GM19351 (cell line): Measurements from ENCODE around the gene CDV3.
"Not testable (repeated sequence)": the region's sequence is repeated elsewhere in the genome, so short reads cannot be mapped to it uniquely, and the experiment has no call there.

Experiments used
- ATAC-seq: cut with Tn5 transposase; IDR thresholded peaks from one replicate; pipeline ENCODE4 v1.9.1; 2021; ENCODE audit warnings: mild to moderate bottlenecking, moderate library complexity; ENCODE audit not compliant: unreplicated experiment

CDV3 gene, protein sequence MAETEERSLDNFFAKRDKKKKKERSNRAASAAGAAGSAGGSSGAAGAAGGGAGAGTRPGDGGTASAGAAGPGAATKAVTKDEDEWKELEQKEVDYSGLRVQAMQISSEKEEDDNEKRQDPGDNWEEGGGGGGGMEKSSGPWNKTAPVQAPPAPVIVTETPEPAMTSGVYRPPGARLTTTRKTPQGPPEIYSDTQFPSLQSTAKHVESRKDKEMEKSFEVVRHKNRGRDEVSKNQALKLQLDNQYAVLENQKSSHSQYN

GRCh38 chr3:133573629-133574194 is at the start of gene CDV3:
CDV3 (plus strand) TSS chr3:133573686; CDS start chr3:133574045, 359 bp downstream.
- peak; percentile 18 for ATAC-seq

- ATAC-seq = not testable (repeated sequence)
These were observed 49.7 kb upstream of the CDV3 start for GRCh38 chr3:133523758-133524157.

DNA sequence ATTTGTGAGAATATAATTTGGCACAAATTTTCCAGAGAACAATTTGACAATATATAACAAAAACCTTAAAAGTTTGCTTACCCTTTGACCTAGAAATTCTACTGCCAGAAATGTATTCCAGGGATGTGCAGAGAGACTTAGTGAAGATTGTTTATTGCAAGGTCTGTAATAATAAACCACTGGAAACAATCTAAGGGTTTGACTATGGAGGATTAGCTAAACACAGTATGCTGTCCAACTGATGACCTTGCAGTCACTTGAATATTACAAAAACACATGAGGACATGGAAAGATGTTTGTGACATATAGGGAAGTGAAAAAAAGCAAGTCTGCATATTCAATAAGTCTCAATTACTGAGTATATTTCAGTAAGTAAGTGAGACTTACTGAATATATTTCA is 48.1 kb upstream of the CDV3 start:
- peak; percentile 79 for ATAC-seq

DNA sequence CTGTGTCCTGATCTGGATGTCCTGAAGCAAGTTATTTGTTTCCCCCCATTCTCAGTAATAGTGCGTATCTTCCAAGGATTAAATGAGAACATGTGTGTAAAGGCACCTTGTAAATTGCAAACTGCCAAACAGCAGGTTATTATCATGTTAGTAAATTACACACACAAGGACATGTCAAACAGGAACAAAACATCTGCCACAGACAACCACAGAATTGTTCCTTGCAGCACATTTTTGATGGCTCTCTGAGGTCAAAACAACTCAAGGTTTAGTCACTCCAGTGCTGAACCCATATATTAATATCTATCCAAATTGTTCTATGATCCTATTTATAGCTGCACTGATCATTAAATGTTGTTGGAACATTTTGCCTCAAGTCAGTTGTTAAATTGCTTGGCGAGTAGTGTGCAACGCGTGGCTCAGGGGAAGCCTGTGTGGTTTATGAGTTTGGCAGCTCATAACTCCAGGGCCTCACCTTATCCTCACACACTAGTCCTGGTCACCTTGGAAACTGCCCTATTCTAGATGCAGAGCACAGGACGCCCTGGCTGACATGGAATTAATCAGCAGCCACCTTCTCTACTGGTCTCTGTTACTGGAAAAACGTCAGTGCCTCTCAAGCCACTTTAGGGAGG is 46.3 kb upstream of the CDV3 start:
- no peak for ATAC-seq

DNA sequence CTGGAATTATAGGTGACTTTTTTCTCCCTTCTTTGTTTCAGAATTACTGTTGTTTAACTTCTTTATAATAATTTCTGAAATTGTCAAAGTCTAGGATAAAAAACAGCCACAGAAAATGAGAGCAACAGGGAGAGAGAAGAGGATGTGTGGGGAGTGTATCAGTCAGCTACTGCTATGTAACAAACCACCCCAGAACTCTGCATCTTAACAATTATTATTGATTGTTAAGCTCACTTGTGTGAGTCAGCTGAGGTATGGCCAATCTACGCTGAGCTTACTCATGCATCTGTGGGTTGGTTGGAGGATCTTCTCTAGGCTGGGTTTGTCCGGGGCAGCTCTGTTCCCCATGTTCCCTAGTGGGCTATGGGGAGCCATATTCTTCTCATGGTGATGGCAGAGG is 43.7 kb upstream of the CDV3 start:
- ATAC-seq = no peak

GRCh38 chr3:133531981-133532380 is 41.5 kb upstream of the CDV3 start:
- no peak for ATAC-seq

- ATAC-seq = no peak
These were observed 40.5 kb upstream of the CDV3 start for GRCh38 chr3:133532951-133533350.

DNA sequence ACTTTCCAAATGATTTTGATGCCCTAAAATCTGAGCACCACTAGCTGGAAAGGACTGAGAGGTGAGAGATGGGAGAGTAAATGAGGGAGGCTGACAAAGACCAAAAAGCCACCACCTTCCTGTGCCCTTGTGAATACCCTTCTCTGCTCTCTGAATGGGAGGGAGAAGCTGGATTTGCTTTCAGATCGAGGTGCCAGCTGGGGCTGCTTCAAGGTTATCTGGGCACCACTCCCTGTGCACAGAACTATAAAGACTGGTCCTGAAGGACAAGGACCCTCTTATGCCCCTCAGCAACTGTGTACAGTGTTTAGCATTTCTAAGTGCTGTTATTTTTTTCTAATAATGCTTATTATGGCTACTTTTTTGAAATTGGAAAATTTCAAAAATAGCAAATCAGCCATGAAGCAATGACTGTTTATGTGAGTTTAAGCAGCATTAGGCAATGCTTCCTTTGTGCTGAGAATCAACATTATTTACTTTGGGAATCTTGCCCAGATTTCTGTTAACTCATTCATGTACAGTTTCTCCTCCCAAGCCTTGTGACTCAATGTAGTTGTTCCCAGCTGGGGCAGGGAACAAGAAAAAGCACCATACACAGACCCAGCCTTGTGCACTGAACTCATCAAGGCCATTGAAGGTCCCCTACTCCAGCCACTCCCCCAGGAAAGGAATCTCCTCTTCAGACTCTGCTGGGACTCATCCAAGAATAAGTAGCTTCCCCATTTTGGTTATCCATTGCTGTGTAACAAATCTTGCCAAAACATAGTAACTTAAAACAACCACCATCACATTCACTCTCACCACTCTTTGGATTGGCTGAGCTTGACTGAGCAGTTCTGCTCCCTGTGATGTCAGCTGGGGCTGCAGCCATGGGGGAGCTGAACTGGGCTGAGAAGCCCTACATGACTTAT is 37.3 kb upstream of the CDV3 start:
- no peak for ATAC-seq

- not testable (repeated sequence) for ATAC-seq
These were observed 36.4 kb upstream of the CDV3 start for GRCh38 chr3:133537131-133537530.

- ATAC-seq = no peak
These were observed 35.3 kb upstream of the CDV3 start for GRCh38 chr3:133538154-133538553.

DNA sequence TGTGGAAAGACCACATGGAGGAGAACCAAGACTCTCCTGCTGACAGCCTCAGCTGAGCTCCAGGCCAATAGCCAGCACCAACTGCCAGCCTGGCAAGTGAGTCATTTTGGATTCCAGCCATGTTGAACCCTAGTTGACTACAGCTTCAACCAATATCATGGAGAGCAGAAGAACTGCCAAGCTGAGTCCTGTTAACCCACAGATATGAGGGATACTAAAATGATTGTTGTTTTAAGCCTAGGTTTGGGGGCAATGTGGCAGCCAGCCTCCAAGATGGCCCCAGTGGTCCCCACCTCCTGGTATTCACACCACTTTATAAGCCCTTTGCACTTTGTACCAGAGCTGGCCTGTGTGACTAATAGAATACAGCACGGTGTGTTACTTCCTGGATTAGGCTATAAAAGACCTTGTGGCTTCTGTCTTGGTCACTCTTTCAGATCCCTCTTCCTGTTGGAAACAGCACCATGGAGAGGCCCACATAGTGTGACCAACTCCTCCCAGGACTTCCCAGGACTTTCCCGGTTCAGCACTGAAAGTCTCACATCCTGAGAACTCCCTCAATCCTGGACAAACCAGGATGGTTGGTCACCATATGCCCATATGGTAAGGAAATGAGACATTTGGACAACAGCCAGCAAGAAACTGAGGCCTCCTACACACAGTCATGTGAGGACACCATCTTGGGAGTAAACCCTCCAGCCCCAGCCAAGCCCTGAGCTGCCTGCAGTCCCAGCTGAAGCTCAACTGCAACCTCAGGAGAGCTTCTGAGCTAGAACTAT is 32.4 kb upstream of the CDV3 start:
- ATAC-seq = peak; percentile 88

GRCh38 chr3:133542871-133543270 is 30.6 kb upstream of the CDV3 start:
- ATAC-seq = no peak

- not testable (repeated sequence) for ATAC-seq
These were observed 28.5 kb upstream of the CDV3 start for GRCh38 chr3:133544983-133545382.

DNA sequence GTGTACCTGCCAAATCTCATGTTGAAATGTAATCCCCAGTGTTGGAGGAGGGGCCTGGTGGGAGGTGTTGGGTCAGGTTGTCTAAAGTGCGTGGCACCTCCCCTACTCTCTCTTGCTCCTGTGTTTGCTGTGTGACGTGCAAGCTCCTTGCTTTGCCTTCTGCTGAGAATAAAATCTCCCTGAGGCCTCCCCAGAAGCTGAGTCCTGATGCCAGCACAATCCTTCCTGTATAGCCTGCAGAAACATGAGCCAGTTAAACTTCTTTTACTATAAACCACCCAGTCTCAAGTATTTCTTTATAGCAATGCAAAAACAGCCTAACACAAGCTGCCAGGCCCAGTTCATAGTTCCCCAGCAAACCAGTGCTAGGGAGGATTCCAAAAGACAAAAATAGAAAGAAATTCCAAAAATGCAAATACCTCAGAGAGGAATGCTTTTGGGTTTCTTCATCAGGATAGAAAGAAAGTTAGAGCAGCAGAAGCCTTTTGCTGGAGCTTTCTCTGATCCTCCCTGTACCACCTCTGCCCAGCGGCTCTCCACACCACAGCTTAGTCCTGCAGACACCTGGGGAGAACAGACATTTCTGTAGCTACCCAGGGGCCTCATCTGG is 25.9 kb upstream of the CDV3 start:
- ATAC-seq = no peak

DNA sequence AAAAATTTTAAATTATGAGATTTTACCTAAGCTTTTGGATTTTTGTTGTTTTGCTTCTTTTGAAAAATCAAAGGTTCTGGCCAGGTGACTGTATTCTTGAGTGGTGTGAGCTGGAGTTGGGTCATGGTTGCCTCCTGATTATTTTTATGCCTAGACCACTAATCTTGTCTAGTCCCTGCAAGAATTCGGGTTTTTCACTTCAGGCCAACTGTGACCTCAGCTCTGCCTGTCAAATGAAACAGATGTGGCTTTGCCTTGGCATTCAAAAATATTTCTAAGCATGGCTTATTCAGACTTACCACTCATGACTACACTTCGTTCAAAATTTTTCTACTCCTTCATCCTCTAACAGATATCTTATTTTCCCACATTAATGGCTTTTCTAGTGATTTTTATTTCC is 25.4 kb upstream of the CDV3 start:
- ATAC-seq = no peak

DNA sequence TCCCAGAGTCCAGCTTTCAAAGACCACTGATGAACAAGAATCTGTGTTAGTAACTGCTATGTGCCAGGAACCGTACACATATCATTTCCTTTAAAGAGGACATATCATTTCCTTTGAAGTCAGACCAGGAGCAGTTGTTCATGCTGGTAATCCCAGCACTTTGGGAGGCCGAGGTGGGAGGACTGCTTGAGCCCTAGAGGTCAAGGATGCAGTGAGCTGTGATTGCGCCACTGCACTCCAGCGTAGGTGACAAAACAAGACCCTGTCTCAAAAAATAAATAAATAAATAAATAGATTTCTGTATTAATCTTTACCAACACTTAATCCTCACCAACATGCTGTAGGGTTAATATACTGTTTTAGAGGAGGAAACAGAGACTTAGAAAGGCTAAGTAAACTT is 23.9 kb upstream of the CDV3 start:
- no peak for ATAC-seq

GRCh38 chr3:133551589-133551988 is 21.9 kb upstream of the CDV3 start:
- not testable (repeated sequence) for ATAC-seq

DNA sequence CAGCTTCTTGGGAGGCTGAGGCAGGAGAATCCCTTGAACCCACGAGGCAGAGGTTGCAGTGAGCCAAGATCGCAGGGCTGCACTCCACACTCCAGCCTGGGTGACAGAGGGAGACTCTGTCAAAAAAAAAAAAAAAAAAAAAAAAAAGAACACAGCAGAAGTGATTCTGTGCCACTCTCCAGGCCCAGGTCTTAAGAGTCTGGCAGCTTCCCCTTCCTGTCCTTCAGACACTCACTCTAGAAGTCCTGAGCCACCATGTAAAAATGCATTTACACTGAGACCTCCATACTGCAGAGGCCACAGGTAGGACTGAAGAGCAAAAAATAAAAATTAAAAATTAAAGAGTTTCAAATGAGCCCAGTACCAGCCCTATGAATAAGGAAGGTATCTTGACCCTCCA is 11.8 kb upstream of the CDV3 start:
- no peak for ATAC-seq

DNA sequence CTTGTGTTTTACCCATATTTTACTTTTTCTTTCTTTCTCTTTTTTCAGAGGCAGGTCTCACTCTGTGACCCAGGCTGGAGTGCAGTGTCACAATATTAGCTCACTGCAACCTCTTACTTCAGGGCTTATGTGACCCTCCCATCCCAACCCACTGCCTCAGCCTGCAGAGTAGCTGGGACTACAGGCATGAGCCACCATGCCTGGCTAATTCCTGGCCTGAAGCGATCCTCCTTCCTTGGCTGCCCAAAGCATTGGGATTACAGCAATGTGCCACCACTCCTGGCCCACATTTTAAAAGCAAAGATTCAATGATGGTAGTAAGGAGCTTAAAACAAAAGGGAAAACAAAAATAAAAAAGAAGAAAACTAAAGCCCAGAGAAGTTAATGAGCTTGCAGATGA is 11.1 kb upstream of the CDV3 start:
- no peak for ATAC-seq

- no peak for ATAC-seq
These were observed 10.3 kb upstream of the CDV3 start for GRCh38 chr3:133563186-133563591.
